Renal cortex interstitium (tissue), 15 donors: ENCODE results near the gene HNRNPC. TPM values are rescaled to one million over a fixed set of nuclear protein-coding genes. Genes with fewer than 3 reads are reported as not detected.
"Not testable (repeated sequence)": the region's sequence is repeated elsewhere in the genome, so short reads cannot be mapped to it uniquely, and the experiment has no call there.

ENCODE experiments used
- DNase-seq, 11 donors: peaks; one replicate each; pipeline ENCODE4 v3.0.0-alpha.2; 2013; ENCODE audit warnings: low read depth in 9 of 11, low spot score in 4 of 11; ENCODE audit errors: extremely low read depth in 1 of 11
- long read RNA-seq, 16 experiments: transcript quantifications; one replicate each; lab custom pipeline, GENCODE V29; 2026
- polyA plus RNA-seq, 3 donors: library from polyadenylated mRNA; unstranded; fragments of 120-200 nt; gene quantifications; one replicate each; pipeline ENCODE4 v1.2.1, GENCODE V29; 2013; ENCODE audit not compliant: insufficient read length in 3 of 3

HNRNPC gene
- polyA plus RNA-seq: 1,000 to 10,000 TPM in 1 of 3 donors, 100 to 1,000 TPM in 2; 833 to 1,041 (median 977) TPM
- long read RNA-seq, donor 1, transcript HNRNPC-215 (2 exons, 929 nt): minor isoform, 6 of 283 reads
- long read RNA-seq, donor 1, transcript HNRNPC-205 (9 exons, 1,375 nt): major isoform, 22 of 283 reads
- long read RNA-seq, donor 1, transcript HNRNPC-206 (3 exons, 724 nt): minor isoform, 7 of 283 reads
- long read RNA-seq, donor 1, transcript HNRNPC-207 (4 exons, 604 nt): minor isoform, 5 of 283 reads
- long read RNA-seq, donor 1, partial matches to known transcripts: 194 of 283 reads
- long read RNA-seq, donor 1, other reads (novel, unspliced or antisense): 27 of 283 reads
- long read RNA-seq, donor 2, full-length matches to known transcripts: 41 of 301 reads
- long read RNA-seq, donor 2, partial matches to known transcripts: 238 of 301 reads
- long read RNA-seq, donor 2, other reads (novel, unspliced or antisense): 22 of 301 reads
- long read RNA-seq, donor 3, full-length matches to known transcripts: 128 of 547 reads
- long read RNA-seq, donor 3, partial matches to known transcripts: 334 of 547 reads
- long read RNA-seq, donor 3, other reads (novel, unspliced or antisense): 85 of 547 reads
- long read RNA-seq, donor 4, full-length matches to known transcripts: 86 of 338 reads
- long read RNA-seq, donor 4, partial matches to known transcripts: 178 of 338 reads
- long read RNA-seq, donor 4, other reads (novel, unspliced or antisense): 74 of 338 reads
- long read RNA-seq, donor 5: 0 reads
- long read RNA-seq, donor 6, transcript HNRNPC-206 (3 exons, 724 nt): minor isoform, 17 of 424 reads
- long read RNA-seq, donor 6, transcript HNRNPC-215 (2 exons, 929 nt): minor isoform, 11 of 424 reads
- long read RNA-seq, donor 6, transcript HNRNPC-208 (8 exons, 1,790 nt): minor isoform, 7 of 424 reads
- long read RNA-seq, donor 6, transcript HNRNPC-205 (9 exons, 1,375 nt): major isoform, 32 of 424 reads
- long read RNA-seq, donor 6, partial matches to known transcripts: 301 of 424 reads
- long read RNA-seq, donor 6, other reads (novel, unspliced or antisense): 32 of 424 reads
- long read RNA-seq, donor 7, full-length matches to known transcripts: 103 of 649 reads
- long read RNA-seq, donor 7, partial matches to known transcripts: 471 of 649 reads
- long read RNA-seq, donor 7, other reads (novel, unspliced or antisense): 75 of 649 reads
- long read RNA-seq, donor 8: 0 reads
- long read RNA-seq, donor 9, full-length matches to known transcripts: 132 of 411 reads
- long read RNA-seq, donor 9, partial matches to known transcripts: 241 of 411 reads
- long read RNA-seq, donor 9, other reads (novel, unspliced or antisense): 38 of 411 reads
- long read RNA-seq, donor 10, full-length matches to known transcripts: 103 of 534 reads
- long read RNA-seq, donor 10, partial matches to known transcripts: 382 of 534 reads
- long read RNA-seq, donor 10, other reads (novel, unspliced or antisense): 49 of 534 reads
- long read RNA-seq, donor 11, full-length matches to known transcripts: 103 of 337 reads
- long read RNA-seq, donor 11, partial matches to known transcripts: 166 of 337 reads
- long read RNA-seq, donor 11, other reads (novel, unspliced or antisense): 68 of 337 reads
- long read RNA-seq, donor 12, full-length matches to known transcripts: 58 of 201 reads
- long read RNA-seq, donor 12, partial matches to known transcripts: 118 of 201 reads
- long read RNA-seq, donor 12, other reads (novel, unspliced or antisense): 25 of 201 reads
- long read RNA-seq, donor 13: 0 reads
- long read RNA-seq, donor 14, full-length matches to known transcripts: 129 of 521 reads
- long read RNA-seq, donor 14, partial matches to known transcripts: 328 of 521 reads
- long read RNA-seq, donor 14, other reads (novel, unspliced or antisense): 64 of 521 reads
- long read RNA-seq, donor 15, transcript HNRNPC-206 (3 exons, 724 nt): minor isoform, 7 of 155 reads
- long read RNA-seq, donor 15, transcript HNRNPC-205 (9 exons, 1,375 nt): major isoform, 22 of 155 reads
- long read RNA-seq, donor 15, partial matches to known transcripts: 94 of 155 reads
- long read RNA-seq, donor 15, other reads (novel, unspliced or antisense): 19 of 155 reads
- long read RNA-seq, donor 16, full-length matches to known transcripts: 270 of 1,128 reads
- long read RNA-seq, donor 16, partial matches to known transcripts: 671 of 1,128 reads
- long read RNA-seq, donor 16, other reads (novel, unspliced or antisense): 187 of 1,128 reads

DNA sequence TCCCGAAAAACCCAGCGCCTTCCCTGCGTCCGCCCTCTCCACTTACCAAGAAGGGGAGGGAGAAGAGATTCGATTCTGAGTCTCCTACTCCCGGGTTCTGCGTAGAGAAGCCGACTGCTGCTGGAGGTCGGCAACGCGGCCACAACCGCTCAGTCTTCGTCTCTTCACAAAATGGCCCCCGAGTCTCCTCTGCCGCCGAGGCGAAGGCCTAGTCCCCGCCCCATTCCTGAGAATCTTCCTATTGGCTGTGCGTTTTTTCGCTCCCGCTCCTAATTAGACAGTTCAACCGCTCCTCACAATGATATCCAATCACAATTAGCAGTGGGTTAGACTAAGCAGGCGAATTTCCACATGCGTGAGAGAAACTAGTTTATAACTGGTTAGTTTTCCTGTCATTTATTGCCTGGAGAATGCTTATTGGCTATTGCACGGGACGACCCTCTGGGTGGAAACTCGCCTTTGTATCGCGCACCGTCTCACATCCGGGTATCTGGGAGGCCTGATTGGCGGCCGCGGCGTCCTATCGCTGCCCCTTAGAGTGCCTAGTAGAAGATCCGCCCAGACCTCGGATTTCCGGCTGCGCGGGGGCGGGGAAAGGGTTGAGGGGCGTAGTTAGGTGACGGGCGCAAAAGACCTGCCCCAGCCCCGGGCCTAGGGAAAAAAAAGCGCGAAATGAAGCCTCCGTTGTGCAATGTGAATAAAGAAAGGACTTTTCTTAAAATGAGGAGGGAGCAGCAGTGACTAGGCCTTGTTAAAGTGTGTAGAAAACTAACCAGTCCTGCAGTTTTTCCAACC, at the start of gene HNRNPC:
HNRNPC (minus strand) TSS at position 191 of the 795 bp plus-strand sequence. CDS start 35,249 bp downstream, outside the sequence.
- peak; percentile 100 for DNase-seq

DNA sequence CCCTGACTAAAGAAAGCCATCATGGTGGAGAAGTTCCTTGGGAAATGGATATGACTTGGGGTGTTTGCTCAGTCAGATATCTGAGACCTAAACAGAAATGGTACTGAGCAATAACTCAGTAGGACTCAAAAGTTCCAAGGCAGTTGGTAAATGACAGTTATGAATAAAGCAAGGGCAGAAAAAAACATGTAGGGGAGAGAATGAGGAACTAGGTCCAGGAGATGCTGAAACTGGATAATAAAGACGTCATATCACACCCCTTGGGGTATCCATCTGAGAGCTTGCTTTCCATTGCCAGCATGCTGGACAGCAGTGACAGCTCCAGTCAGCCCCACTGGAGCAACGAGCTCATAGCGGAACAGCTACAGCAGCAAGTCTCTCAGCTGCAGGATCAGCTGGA, 48.2 kb upstream of the HNRNPC start:
- no peak for DNase-seq

DNA sequence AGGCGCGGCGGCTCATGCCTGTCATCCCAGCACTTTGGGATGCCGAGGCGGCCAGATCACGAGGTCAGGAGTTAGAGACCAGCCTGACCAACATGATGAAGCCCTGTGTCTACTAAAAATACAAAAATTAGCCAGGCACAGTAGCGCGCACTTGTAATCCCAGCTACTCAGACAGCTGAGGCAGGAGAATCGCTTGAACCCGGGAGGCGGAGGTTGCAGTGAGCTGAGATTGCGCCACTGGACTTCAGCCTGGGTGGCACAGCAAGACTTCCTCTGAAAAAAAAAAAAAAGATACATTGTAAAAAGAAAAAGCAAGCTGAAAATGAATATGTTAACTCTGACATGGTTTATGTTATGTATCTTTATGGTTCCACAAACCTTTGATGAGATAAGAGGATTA, 44.3 kb upstream of the HNRNPC start:
- DNase-seq: no peak

- no peak for DNase-seq
Measured at GRCh38 chr14:21311614-21312013, 42.4 kb upstream of the HNRNPC start.

DNA sequence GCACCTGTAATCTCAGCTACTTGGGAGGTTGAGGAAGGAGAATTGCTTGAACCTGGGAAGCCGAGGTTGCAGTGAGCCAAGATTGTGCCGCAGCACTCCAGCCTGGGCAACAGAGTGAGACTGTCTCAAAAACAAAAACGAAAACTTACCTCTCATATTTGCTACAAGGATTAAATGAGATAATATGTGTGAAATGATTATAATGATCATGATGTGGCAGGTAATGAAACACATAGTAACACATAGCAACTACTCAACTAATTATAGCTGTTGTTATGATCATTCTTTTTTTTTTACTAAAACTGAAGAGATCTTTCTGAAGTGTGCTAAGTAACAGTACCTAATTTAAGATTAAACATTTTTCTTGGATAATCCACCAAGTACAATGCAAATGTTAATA, 40.7 kb upstream of the HNRNPC start:
- DNase-seq: no peak

- no peak for DNase-seq
Measured at GRCh38 chr14:21309238-21309636, 40.0 kb upstream of the HNRNPC start.

- DNase-seq: peak; percentile 55 to 91 (median 71)
Measured at GRCh38 chr14:21308479-21309237, 39.4 kb upstream of the HNRNPC start.

- no peak for DNase-seq
Measured at GRCh38 chr14:21308132-21308478, 38.9 kb upstream of the HNRNPC start.

GRCh38 chr14:21307637-21308036, 38.4 kb upstream of the HNRNPC start:
- no peak for DNase-seq

DNA sequence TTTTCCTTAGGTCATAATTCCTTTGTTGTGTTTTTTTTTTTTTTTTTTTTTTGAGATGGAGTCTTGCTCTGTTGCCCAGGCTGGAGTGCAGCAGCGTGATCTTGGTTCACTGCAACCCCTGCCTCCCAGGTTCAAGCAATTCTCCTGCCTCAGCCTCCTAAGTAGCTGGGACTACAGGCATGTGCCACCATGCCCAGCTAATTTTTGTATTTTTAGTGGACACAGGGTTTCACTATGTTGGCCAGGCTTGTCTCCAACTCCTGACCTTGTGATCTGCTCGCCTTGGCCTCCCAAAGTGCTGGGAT, 33.5 kb upstream of the HNRNPC start:
- DNase-seq: not testable (repeated sequence)

GRCh38 chr14:21302013-21302835, 33.0 kb upstream of the HNRNPC start:
- peak in 2 of 11 donors; percentile 5 to 17 for DNase-seq

GRCh38 chr14:21300892-21301291, 31.6 kb upstream of the HNRNPC start:
- DNase-seq: peak in 4 of 11 donors; percentile 8 to 29 (median 16)

DNA sequence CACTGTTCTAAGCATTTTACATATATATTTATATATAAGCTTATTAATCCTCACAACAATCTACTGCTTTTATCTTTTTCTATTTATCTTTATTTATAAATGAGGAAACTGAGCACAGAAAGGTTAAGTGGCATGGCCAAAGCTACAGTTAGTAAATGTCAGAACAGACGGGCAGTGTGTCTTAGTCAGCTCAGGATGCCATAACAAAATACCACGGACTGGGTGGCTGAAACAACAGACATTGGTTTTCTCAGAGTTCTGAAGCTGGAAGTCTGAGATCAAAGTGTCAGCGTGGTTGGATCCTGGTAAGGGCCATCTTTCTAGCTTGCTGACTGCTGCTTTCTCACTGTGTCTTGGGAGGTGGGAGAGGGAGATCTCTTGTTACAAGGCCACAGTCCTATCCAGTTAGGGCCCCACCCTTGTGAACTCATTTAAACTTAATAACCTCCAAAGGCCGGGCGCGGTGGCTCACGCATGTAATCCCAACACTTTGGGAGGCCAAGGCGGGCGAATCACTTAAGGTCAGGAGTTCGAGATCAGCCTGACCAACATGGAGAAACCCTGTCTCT, 30.4 kb upstream of the HNRNPC start:
- no peak for DNase-seq

- no peak for DNase-seq
Measured at GRCh38 chr14:21298358-21298757, 29.1 kb upstream of the HNRNPC start.

GRCh38 chr14:21294026-21294425, 24.8 kb upstream of the HNRNPC start:
- DNase-seq: not testable (repeated sequence)
